Lung (tissue), 12 donors: ENCODE measurements around the gene PGP. TPM values are rescaled to one million over a fixed set of nuclear protein-coding genes. Genes with fewer than 3 reads are reported as not detected.

Source experiments
- ATAC-seq: fragments of 200-7000 bp; cut with Tn5 transposase; one replicate; pipeline ENCODE4 v1.9.1; 2020; ENCODE audit warnings: moderate number of reproducible peaks; ENCODE audit not compliant: insufficient read depth, low FRiP score
- DNase-seq, 3 donors: peaks; one replicate each; pipeline ENCODE4 v3.0.0-alpha.2; 2013 to 2017
- H3K27ac ChIP-seq, 2 donors: one replicate each; pipeline ENCODE4 v1.5.1; 2013; ENCODE audit warnings: mild to moderate bottlenecking in 2 of 2, moderate library complexity in 2 of 2, control low read depth in 1 of 2, inconsistent platforms in 1 of 2, low read depth in 1 of 2, low read length in 1 of 2
- H3K27me3 ChIP-seq, 3 donors: one replicate each; pipeline ENCODE4 v1.5.1; 2013; ENCODE audit warnings: low read length in 2 of 3; ENCODE audit not compliant: control insufficient read depth in 3 of 3, insufficient read depth in 3 of 3
- H3K36me3 ChIP-seq, 4 donors: one replicate each; pipeline ENCODE4 v1.5.1; 2013; ENCODE audit warnings: low read length in 4 of 4, mild to moderate bottlenecking in 1 of 4, moderate library complexity in 1 of 4; ENCODE audit not compliant: control insufficient read depth in 4 of 4, insufficient read depth in 4 of 4
- H3K4me1 ChIP-seq, 5 donors: one replicate each; pipeline ENCODE4 v1.5.1; 2013; ENCODE audit warnings: low read length in 5 of 5, mild to moderate bottlenecking in 2 of 5, moderate library complexity in 1 of 5; ENCODE audit not compliant: control insufficient read depth in 5 of 5, insufficient read depth in 5 of 5
- H3K4me3 ChIP-seq: one replicate; pipeline ENCODE4 v1.5.1; 2013; ENCODE audit warnings: mild to moderate bottlenecking, control low read depth, moderate library complexity
- H3K9ac ChIP-seq, 2 donors: one replicate each; pipeline ENCODE4 v1.5.1; 2013; ENCODE audit warnings: low read length in 2 of 2, control low read depth in 1 of 2; ENCODE audit not compliant: insufficient read depth in 1 of 2
- H3K9me3 ChIP-seq, 4 donors: one replicate each; pipeline ENCODE4 v1.5.1; 2013; ENCODE audit warnings: low read length in 3 of 4, mild to moderate bottlenecking in 1 of 4, moderate library complexity in 1 of 4; ENCODE audit not compliant: control insufficient read depth in 4 of 4, insufficient read depth in 3 of 4
- WGBS, 2 donors: extraction: QIAGEN DNeasy Blood & Tissue Kit; methylation state at CpG; one replicate each; pipeline ENCODE4 v1.1.7; 2013; 5-methylcytosine and 5-hydroxymethylcytosine counted together
- polyA plus RNA-seq, 2 donors: library from polyadenylated mRNA; stranded (reverse); fragments of 200-250 nt; gene quantifications; one replicate each; pipeline ENCODE4 v1.2.1, GENCODE V29; 2013
- total RNA-seq, 2 donors: library from RNA; depleted of rRNA in 1 of 2; stranded (reverse); fragments of >200 nt in 1 of 2; gene quantifications; one replicate each; pipeline ENCODE4 v1.2.1, GENCODE V29; 2014 to 2021
- TF ChIP-seq, protein P1 (sequence below): IDR thresholded peaks from 2 replicates; pipeline ENCODE4 v1.5.1; 2012; ENCODE audit warnings: mild to moderate bottlenecking; ENCODE audit errors: control extremely low read depth, extremely low read depth
- donor health status: control.
- donor health status: control.
- donor health status: Bipolar disorder and iron deficiency.
- donor health status: healthy.
- donor health status: DM: yes; HTN: yes; CAD: no.

PGP gene
- total and polyA plus RNA-seq, 4 donors: 3.8 to 20.9 (median 13.7) TPM

DNA sequence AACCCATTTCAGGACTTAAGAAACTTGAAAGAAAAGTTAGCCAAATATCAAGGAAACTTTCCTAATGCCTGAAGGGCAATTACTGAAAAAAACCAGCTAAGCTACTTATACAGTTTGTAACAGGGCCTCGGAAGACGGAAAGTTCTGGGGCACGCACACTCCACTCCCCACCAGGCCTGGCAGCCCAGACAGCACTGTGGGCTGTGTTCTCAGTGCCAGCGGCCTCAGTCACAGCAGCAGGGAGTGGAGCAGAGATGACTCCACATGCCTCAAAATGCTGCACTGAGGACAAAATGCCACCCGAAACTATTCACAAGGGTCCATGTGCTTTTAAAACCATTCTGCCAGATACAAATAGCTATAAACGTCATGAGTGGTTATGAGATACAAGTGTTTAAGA lies 43.1 kb upstream of the PGP start:
- Histone ChIP-seq H3K27me3 (no peaks in the 10 kb centered on the region), H3K4me3 (no peak overlapping the region), H3K9me3 (no peaks in the 10 kb centered on the region), H3K36me3 (peaks cover 39 to 60% (median 47%) of the 10 kb centered on the region in 4 donors), H3K27ac (no peak overlapping the region), H3K4me1 (no peaks in the 10 kb centered on the region), H3K9ac (no peak overlapping the region)
- TF ChIP-seq, protein P1, sequence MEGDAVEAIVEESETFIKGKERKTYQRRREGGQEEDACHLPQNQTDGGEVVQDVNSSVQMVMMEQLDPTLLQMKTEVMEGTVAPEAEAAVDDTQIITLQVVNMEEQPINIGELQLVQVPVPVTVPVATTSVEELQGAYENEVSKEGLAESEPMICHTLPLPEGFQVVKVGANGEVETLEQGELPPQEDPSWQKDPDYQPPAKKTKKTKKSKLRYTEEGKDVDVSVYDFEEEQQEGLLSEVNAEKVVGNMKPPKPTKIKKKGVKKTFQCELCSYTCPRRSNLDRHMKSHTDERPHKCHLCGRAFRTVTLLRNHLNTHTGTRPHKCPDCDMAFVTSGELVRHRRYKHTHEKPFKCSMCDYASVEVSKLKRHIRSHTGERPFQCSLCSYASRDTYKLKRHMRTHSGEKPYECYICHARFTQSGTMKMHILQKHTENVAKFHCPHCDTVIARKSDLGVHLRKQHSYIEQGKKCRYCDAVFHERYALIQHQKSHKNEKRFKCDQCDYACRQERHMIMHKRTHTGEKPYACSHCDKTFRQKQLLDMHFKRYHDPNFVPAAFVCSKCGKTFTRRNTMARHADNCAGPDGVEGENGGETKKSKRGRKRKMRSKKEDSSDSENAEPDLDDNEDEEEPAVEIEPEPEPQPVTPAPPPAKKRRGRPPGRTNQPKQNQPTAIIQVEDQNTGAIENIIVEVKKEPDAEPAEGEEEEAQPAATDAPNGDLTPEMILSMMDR: no peak
- 95 to 98% methylated on average over 6 of the region's 6 CpGs for WGBS, 2 donors
- ATAC-seq: no peak
- no peak for DNase-seq

DNA sequence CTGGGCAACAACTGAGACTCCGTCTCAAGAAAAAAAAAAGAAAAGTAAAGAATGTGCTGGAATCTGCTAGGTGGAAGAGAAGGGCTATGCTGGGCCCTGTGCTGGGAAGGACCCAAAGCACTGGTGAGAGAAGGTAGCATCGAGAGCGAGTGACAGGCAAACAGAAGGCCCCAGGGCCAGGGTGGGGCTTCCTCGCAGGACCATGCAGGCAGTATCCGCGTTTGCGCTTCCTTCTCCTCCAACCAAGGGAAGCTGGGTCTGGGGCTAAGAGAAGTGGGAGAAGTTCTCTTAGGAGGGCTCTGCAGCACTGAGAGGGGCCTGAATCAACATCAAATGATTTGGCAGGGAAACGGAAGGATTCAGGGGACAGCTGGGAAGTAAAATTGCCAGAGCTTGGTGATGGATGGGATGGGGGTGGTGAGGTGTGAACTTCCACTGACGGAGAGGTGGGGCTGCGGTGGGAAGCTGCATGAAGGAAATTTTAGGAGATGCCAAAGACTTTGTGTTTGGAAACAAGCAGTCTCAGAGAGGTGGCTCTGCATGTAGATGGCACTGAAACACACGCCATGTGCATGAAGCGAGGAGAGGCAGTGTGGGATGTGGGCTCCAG lies 42.0 kb upstream of the PGP start:
- no peak overlapping the region for H3K9ac ChIP-seq
- TF ChIP-seq, protein P1: no peak
- no peaks in the 10 kb centered on the region for H3K27me3 ChIP-seq
- peaks cover 0 to 7% (median 3%) of the 10 kb centered on the region in 5 donors for H3K4me1 ChIP-seq
- H3K9me3 ChIP-seq: no peaks in the 10 kb centered on the region
- 90 to 94% methylated on average over 12 of the region's 12 CpGs for WGBS, 2 donors
- no peak overlapping the region for H3K27ac ChIP-seq
- no peak overlapping the region for H3K4me3 ChIP-seq
- no peak for DNase-seq
- H3K36me3 ChIP-seq: peaks cover 29 to 52% (median 38%) of the 10 kb centered on the region in 4 donors
- ATAC-seq: no peak

DNA sequence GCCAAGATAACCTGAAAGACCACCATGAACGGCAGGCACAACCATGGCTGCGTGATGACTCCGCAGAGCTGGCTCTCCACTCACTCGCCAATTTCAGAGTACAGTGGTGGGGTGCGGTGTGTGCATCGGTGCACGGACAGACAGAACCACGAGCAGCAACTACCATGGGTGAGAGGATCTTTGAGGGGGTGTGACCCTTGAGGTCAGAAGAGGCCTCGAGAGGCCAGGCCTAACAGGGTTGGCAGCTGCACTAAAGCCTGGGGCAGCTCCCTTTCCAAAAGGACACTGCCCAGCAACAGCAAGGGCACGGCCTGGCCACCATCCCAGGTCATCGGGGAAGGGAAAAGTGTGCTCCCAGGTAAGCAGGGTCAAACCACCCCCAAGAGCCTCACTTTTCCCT lies 38.7 kb upstream of the PGP start:
- Histone ChIP-seq H3K27ac (no peak overlapping the region), H3K4me3 (no peak overlapping the region), H3K4me1 (peaks cover 0 to 18% (median 5%) of the 10 kb centered on the region in 5 donors), H3K9me3 (no peaks in the 10 kb centered on the region), H3K27me3 (no peaks in the 10 kb centered on the region), H3K36me3 (peaks cover 21 to 37% (median 29%) of the 10 kb centered on the region in 4 donors), H3K9ac (no peak overlapping the region)
- TF ChIP-seq, protein P1: no peak
- 92 to 94% methylated on average over 11 of the region's 11 CpGs for WGBS, 2 donors
- DNase-seq (no peak), ATAC-seq (no peak)

DNA sequence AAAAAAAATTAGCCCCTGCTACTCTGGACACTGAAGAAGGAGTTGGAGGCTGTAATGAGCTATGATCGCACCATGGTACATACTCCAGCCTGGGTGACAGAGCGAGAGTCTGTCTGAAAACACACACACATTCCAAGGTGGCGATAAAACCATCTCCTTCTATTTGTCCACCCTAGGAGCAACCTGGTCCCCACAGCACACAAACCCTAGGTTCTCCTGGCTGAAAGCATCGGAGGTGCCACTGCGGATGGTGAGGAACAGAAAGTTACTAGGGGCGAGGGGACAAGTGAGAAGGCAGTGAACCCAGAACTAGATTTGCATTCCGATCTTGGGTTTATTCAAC lies 38.1 kb upstream of the PGP start:
- no peak overlapping the region for H3K4me3 ChIP-seq
- peaks cover 0 to 18% (median 5%) of the 10 kb centered on the region in 5 donors for H3K4me1 ChIP-seq
- TF ChIP-seq, protein P1: no peak
- no peaks in the 10 kb centered on the region for H3K9me3 ChIP-seq
- H3K9ac ChIP-seq: peak overlapping the region in 1 of 2 donors; percentile 23
- no peak for DNase-seq
- H3K27me3 ChIP-seq: no peaks in the 10 kb centered on the region
- H3K36me3 ChIP-seq: peaks cover 18 to 34% (median 27%) of the 10 kb centered on the region in 4 donors
- no peak overlapping the region for H3K27ac ChIP-seq
- WGBS, 2 donors: 96 to 97% methylated on average over 7 of the region's 7 CpGs
- no peak for ATAC-seq
